ENCODE data around the gene MOCS1. TPM values are rescaled to one million over a fixed set of nuclear protein-coding genes. Genes with fewer than 3 reads are reported as not detected.

Gene MOCS1
- total RNA-seq, 1 donor from 2014 or later: 1.3 TPM

- peak; percentile 28 for FAIRE-seq
- TF ChIP-seq, protein P1, sequence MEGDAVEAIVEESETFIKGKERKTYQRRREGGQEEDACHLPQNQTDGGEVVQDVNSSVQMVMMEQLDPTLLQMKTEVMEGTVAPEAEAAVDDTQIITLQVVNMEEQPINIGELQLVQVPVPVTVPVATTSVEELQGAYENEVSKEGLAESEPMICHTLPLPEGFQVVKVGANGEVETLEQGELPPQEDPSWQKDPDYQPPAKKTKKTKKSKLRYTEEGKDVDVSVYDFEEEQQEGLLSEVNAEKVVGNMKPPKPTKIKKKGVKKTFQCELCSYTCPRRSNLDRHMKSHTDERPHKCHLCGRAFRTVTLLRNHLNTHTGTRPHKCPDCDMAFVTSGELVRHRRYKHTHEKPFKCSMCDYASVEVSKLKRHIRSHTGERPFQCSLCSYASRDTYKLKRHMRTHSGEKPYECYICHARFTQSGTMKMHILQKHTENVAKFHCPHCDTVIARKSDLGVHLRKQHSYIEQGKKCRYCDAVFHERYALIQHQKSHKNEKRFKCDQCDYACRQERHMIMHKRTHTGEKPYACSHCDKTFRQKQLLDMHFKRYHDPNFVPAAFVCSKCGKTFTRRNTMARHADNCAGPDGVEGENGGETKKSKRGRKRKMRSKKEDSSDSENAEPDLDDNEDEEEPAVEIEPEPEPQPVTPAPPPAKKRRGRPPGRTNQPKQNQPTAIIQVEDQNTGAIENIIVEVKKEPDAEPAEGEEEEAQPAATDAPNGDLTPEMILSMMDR (IDR thresholded peaks at IDR 0.05; ENCODE audit: insufficient read depth, low read length, severe bottlenecking): no peak
- H3K27me3 ChIP-seq (ENCODE audit: control insufficient read depth, insufficient read depth, low read length): no peaks in the 10 kb centered on the region
- H3K4me3 ChIP-seq (ENCODE audit: low read depth, low read length): no peak overlapping the region
- H3K36me3 ChIP-seq (ENCODE audit: control insufficient read depth, insufficient read depth, low read length): no peaks in the 10 kb centered on the region
- no peak for DNase-seq (ENCODE audit: low read depth)
Measured at GRCh38 chr6:39879535-39879934, 54.7 kb downstream of the MOCS1 start.

- H3K4me3 ChIP-seq (ENCODE audit: low read depth, low read length): no peak overlapping the region
- TF ChIP-seq, protein P1 (IDR thresholded peaks at IDR 0.05; ENCODE audit: insufficient read depth, low read length, severe bottlenecking): no peak
- no peak for DNase-seq (ENCODE audit: low read depth)
- no peaks in the 10 kb centered on the region for H3K27me3 ChIP-seq (ENCODE audit: control insufficient read depth, insufficient read depth, low read length)
- no peak for FAIRE-seq
- no peaks in the 10 kb centered on the region for H3K36me3 ChIP-seq (ENCODE audit: control insufficient read depth, insufficient read depth, low read length)
Measured at GRCh38 chr6:39876826-39877225, 57.4 kb downstream of the MOCS1 start.

GRCh38 chr6:39876111-39876510 is 58.2 kb downstream of the MOCS1 start:
- TF ChIP-seq, protein P1 (IDR thresholded peaks at IDR 0.05; ENCODE audit: insufficient read depth, low read length, severe bottlenecking): no peak
- no peaks in the 10 kb centered on the region for H3K27me3 ChIP-seq (ENCODE audit: control insufficient read depth, insufficient read depth, low read length)
- no peak overlapping the region for H3K4me3 ChIP-seq (ENCODE audit: low read depth, low read length)
- FAIRE-seq (no peak), DNase-seq (ENCODE audit: low read depth) (no peak)
- no peaks in the 10 kb centered on the region for H3K36me3 ChIP-seq (ENCODE audit: control insufficient read depth, insufficient read depth, low read length)

DNA sequence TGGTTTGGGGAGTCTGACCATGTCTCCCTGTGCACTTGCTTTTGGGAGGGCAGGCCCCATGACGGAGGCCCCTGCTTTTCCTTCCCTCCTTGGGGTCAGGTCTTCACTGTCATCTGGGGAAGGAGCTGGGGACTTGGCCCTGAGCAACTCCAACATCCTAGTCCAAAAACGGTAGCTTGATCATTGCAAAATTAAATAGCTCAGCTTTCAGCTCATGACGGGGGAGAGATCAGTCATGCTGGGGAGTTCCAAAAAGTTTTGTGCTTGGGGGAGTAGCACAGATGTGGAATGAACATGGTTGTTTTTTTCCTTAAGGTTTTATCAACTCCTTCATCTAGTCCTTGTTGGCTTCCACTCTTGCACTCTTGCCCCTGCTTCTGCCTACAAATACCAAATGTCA is 60.8 kb downstream of the MOCS1 start:
- no peaks in the 10 kb centered on the region for H3K36me3 ChIP-seq (ENCODE audit: control insufficient read depth, insufficient read depth, low read length)
- H3K27me3 ChIP-seq (ENCODE audit: control insufficient read depth, insufficient read depth, low read length): no peaks in the 10 kb centered on the region
- TF ChIP-seq, protein P1 (IDR thresholded peaks at IDR 0.05; ENCODE audit: insufficient read depth, low read length, severe bottlenecking): no peak
- DNase-seq (ENCODE audit: low read depth): no peak
- FAIRE-seq: no peak
- no peak overlapping the region for H3K4me3 ChIP-seq (ENCODE audit: low read depth, low read length)

GRCh38 chr6:39870950-39871349 is 63.3 kb downstream of the MOCS1 start:
- Histone ChIP-seq H3K27me3 (ENCODE audit: control insufficient read depth, insufficient read depth, low read length) (no peaks in the 10 kb centered on the region), H3K36me3 (ENCODE audit: control insufficient read depth, insufficient read depth, low read length) (no peaks in the 10 kb centered on the region), H3K4me3 (ENCODE audit: low read depth, low read length) (no peak overlapping the region)
- DNase-seq (ENCODE audit: low read depth) (no peak), FAIRE-seq (no peak)
- TF ChIP-seq, protein P1 (IDR thresholded peaks at IDR 0.05; ENCODE audit: insufficient read depth, low read length, severe bottlenecking): no peak

GRCh38 chr6:39867592-39867991 is 66.7 kb downstream of the MOCS1 start:
- no peak for FAIRE-seq
- Histone ChIP-seq H3K4me3 (ENCODE audit: low read depth, low read length) (no peak overlapping the region), H3K27me3 (ENCODE audit: control insufficient read depth, insufficient read depth, low read length) (no peaks in the 10 kb centered on the region), H3K36me3 (ENCODE audit: control insufficient read depth, insufficient read depth, low read length) (no peaks in the 10 kb centered on the region)
- TF ChIP-seq, protein P1 (IDR thresholded peaks at IDR 0.05; ENCODE audit: insufficient read depth, low read length, severe bottlenecking): peak; percentile 20
- no peak for DNase-seq (ENCODE audit: low read depth)

All from bronchial epithelial cell (primary cell).